ENCODE data around the gene RARA.

RARA gene

DNA sequence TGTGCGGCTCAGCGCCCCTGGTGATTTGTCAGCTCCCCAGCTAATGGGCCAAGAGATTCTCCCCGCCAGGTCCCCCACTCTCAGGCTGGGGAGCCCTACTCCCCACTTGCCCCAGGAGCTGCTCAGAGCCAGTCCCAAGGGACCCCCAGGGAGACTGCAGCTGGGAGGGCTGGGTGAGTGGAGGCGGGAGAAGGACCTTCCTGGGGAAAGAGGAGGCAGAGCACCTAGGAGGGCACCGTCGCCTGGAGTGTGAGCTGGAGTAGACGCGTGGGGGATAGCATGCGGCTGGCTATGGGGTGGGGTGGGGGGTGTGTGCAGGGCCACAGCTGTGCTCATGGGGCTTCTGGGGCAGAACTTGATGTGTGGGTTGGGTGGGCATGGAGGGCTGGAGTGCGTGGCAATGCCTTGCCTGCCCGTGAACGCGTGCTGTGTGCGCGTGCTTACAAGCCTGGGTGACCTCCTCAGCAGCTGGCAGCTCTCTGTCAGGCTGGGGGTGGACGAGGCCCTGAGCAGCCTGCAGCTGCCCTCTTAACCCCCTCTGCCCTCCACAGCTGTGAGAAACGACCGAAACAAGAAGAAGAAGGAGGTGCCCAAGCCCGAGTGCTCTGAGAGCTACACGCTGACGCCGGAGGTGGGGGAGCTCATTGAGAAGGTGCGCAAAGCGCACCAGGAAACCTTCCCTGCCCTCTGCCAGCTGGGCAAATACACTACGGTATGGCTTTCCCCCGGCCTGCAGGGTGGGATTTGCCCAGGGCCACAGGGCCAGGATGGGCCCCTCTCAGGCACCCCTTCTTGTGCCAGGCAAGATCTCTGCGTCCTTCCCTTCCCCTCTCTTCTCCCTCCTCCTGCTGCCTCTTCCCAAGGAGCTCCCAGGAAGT is 42.6 kb downstream of the RARA start:
- DNase-seq (ENCODE audit: low read depth) = no peak
- in situ Hi-C loops (cut with HindIII; ENCODE audit: low sequenced_read_pairs) = loop anchor here (5.0 kb wide), 1 partner anchor 49 kb away; no protein-coding TSS in a partner anchor
- no peak for TF ChIP-seq CTCF (IDR thresholded peaks at IDR 0.05; ENCODE audit: low read depth, low read length, missing control alignments)
- H3K4me3 ChIP-seq (ENCODE audit: low read depth, low read length) = no peak overlapping the region

DNA sequence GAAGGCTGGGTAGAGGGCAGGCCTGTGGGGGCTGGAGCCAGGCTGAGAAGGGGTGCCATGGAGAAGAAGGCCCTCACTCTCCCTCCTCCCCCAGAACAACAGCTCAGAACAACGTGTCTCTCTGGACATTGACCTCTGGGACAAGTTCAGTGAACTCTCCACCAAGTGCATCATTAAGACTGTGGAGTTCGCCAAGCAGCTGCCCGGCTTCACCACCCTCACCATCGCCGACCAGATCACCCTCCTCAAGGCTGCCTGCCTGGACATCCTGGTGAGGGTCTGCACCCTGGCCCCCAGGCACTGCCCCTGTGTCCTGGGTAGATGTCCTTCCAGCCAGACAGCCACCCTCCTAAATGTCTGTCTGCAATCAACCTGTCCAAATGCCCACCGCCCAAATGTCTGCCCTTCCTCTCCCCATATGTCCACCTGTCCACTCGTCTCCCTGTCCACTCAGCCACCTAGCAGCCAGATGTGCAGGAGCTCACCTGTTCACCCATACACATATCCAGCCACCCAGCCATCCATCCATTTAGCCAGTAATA is 43.3 kb downstream of the RARA start:
- H3K4me3 ChIP-seq (ENCODE audit: low read depth, low read length) = no peak overlapping the region
- no peak for TF ChIP-seq CTCF (IDR thresholded peaks at IDR 0.05; ENCODE audit: low read depth, low read length, missing control alignments)
- DNase-seq (ENCODE audit: low read depth) = no peak
- in situ Hi-C loops (cut with HindIII; ENCODE audit: low sequenced_read_pairs) = loop anchor here (5.0 kb wide), 1 partner anchor 50 kb away; no protein-coding TSS in a partner anchor

DNA sequence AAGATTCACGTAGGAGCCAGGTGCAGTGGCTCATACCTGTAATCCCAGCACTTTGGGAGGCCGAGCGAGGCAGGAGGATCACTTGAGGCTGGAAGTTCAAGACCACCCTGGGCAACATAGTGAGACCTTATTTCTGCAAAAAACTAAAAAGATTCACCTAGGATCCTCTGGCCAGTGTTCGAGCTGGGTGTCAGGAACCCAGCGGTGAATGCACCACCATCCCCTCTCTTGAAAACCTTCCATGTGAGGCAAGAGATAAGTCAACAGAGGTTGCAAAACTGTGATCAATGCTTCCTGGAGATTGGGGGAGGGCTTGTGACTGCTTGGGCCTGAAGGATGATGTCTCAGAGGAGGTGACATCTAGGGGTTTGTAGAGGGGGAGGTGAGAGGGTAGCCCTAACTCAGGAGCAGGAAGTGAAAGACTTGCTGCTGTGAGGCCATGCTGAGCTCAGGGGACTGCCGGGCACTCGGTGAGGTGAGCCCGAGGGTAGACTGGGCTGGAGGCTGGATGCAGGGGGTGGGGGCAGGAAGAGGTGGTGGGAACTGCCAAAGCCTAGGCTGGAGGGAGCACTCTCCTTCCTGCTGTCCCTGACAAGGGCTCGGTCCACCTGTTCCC is 43.9 kb downstream of the RARA start:
- H3K4me3 ChIP-seq (ENCODE audit: low read depth, low read length) = no peak overlapping the region
- in situ Hi-C loops (cut with HindIII; ENCODE audit: low sequenced_read_pairs) = loop anchor here (5.0 kb wide), 1 partner anchor 51 kb away; no protein-coding TSS in a partner anchor
- TF ChIP-seq CTCF (IDR thresholded peaks at IDR 0.05; ENCODE audit: low read depth, low read length, missing control alignments) = no peak
- no peak for DNase-seq (ENCODE audit: low read depth)

GRCh38 chr17:40354221-40355122 is 45.5 kb downstream of the RARA start:
- H3K4me3 ChIP-seq (ENCODE audit: low read depth, low read length) = no peak overlapping the region
- DNase-seq (ENCODE audit: low read depth) = no peak
- TF ChIP-seq CTCF (IDR thresholded peaks at IDR 0.05; ENCODE audit: low read depth, low read length, missing control alignments) = no peak
- in situ Hi-C loops (cut with HindIII; ENCODE audit: low sequenced_read_pairs) = loop anchor here (5.0 kb wide), 1 partner anchor 52 kb away; no protein-coding TSS in a partner anchor

DNA sequence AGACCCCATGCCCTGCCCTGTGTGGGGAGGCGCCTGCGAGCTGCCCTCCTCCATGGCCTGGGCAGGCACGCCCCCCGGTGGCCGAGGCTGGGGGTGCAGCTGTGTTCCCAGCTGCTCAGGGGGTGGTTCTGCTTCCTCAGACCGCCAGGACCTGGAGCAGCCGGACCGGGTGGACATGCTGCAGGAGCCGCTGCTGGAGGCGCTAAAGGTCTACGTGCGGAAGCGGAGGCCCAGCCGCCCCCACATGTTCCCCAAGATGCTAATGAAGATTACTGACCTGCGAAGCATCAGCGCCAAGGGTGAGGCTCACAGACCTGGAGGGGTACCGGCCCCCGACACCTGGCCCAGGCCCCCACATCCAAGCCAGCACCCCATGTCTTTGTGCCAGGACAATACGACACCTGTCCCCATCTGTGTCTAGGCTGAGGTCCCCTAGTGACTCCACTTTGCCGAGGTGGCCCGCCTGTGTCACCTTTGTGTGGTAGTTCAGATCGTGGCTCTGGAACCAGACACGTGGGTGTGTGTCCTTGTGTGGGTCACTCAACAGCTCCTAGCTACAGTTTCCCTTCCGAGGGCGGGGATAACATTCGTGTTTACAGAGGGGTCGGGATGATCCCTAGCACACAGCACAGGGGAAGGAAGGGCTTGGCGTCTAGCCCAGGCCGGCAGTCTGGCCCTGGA is 46.3 kb downstream of the RARA start:
- no peak for DNase-seq (ENCODE audit: low read depth)
- in situ Hi-C loops (cut with HindIII; ENCODE audit: low sequenced_read_pairs) = no loop called here
- peak; percentile 88 for TF ChIP-seq CTCF (IDR thresholded peaks at IDR 0.05; ENCODE audit: low read depth, low read length, missing control alignments)
- no peak overlapping the region for H3K4me3 ChIP-seq (ENCODE audit: low read depth, low read length)

Measured in astrocyte of the cerebellum (primary cell).